Daoy (cell line): Measurements from ENCODE around the gene KLC4. TPM values are rescaled to one million over a fixed set of nuclear protein-coding genes. Genes with fewer than 3 reads are reported as not detected.
"Not testable (repeated sequence)": the region's sequence is repeated elsewhere in the genome, so short reads cannot be mapped to it uniquely, and the experiment has no call there.

Source experiments
- DNase-seq: peaks from one replicate; pipeline ENCODE4 v3.0.0-alpha.2; 2015; ENCODE audit warnings: low read depth
- total RNA-seq: library from RNA; depleted of rRNA; stranded (reverse); fragments of >200 nt; shearing (Covaris generic); gene quantifications from 2 replicates; pipeline ENCODE4 v1.2.3, GENCODE V29; 2014

Gene KLC4
- total RNA-seq, 1 experiment from 2014 or later, result 18.9 TPM

- no peak for DNase-seq
Observed at GRCh38 chr6:43036712-43037111, 22.7 kb upstream of the KLC4 start.

GRCh38 chr6:43037197-43037596, 22.2 kb upstream of the KLC4 start:
- DNase-seq, result no peak

GRCh38 chr6:43037706-43038105, 21.7 kb upstream of the KLC4 start:
- no peak for DNase-seq

- no peak for DNase-seq
Observed at GRCh38 chr6:43038727-43039126, 20.7 kb upstream of the KLC4 start.

GRCh38 chr6:43040542-43041257, 18.7 kb upstream of the KLC4 start:
- DNase-seq, result no peak

GRCh38 chr6:43041475-43041874, 18.0 kb upstream of the KLC4 start:
- DNase-seq, result not testable (repeated sequence)

GRCh38 chr6:43043310-43043709, 16.1 kb upstream of the KLC4 start:
- no peak for DNase-seq

GRCh38 chr6:43045371-43045930, 14.0 kb upstream of the KLC4 start:
- DNase-seq, result no peak

- no peak for DNase-seq
Observed at GRCh38 chr6:43047998-43048397, 11.4 kb upstream of the KLC4 start.

GRCh38 chr6:43050981-43051380, 8.4 kb upstream of the KLC4 start:
- DNase-seq, result no peak

- DNase-seq, result no peak
Observed at GRCh38 chr6:43052225-43052841, 7.1 kb upstream of the KLC4 start.

- peak; percentile 41 for DNase-seq
Observed at GRCh38 chr6:43052842-43053544, 6.4 kb upstream of the KLC4 start.

GRCh38 chr6:43053545-43054205, 5.8 kb upstream of the KLC4 start, which contains the start of gene CUL7:
TSS of gene CUL7 (minus strand) at chr6:43053851. CDS start at chr6:43052788, 1,063 bp downstream.
- peak; percentile 99 for DNase-seq

- no peak for DNase-seq
Observed at GRCh38 chr6:43054206-43054943, 5.1 kb upstream of the KLC4 start.

- DNase-seq, result no peak
Observed at GRCh38 chr6:43055966-43056365, 3.5 kb upstream of the KLC4 start.

- DNase-seq, result no peak
Observed at GRCh38 chr6:43058531-43058930, 900 bp upstream of the KLC4 start.

GRCh38 chr6:43060034-43060754, 763 bp downstream of the KLC4 start:
- DNase-seq, result peak; percentile 19

- no peak for DNase-seq
Observed at GRCh38 chr6:43060755-43061633, 1.6 kb downstream of the KLC4 start.

- DNase-seq, result no peak
Observed at GRCh38 chr6:43061861-43062260, 2.4 kb downstream of the KLC4 start.

GRCh38 chr6:43062818-43063217, 3.4 kb downstream of the KLC4 start:
- DNase-seq, result no peak
